MM.1S (cell line): ENCODE measurements around the gene KCMF1.

Experiments used
- EZH2 ChIP-seq: fragments of 300-600 bp; sonication (generic); optimal IDR thresholded peaks from 2 replicates; pipeline ENCODE3; 2017; ENCODE audit warnings: low read depth, mild to moderate bottlenecking, antibody characterized with exemption, low read length, mixed read lengths
- EZH2phosphoT487 ChIP-seq: fragments of 300-600 bp; sonication (generic); IDR thresholded peaks from 2 replicates; pipeline ENCODE4 v1.6.1; 2018; ENCODE audit warnings: antibody characterized with exemption, low read length
- TF ChIP-seq, protein P1 (sequence below): fragments of 300-600 bp; sonication (generic); IDR thresholded peaks from 2 replicates; pipeline ENCODE4 v1.5.1; 2016; ENCODE audit warnings: antibody characterized with exemption, low read length, mixed read lengths

DNA sequence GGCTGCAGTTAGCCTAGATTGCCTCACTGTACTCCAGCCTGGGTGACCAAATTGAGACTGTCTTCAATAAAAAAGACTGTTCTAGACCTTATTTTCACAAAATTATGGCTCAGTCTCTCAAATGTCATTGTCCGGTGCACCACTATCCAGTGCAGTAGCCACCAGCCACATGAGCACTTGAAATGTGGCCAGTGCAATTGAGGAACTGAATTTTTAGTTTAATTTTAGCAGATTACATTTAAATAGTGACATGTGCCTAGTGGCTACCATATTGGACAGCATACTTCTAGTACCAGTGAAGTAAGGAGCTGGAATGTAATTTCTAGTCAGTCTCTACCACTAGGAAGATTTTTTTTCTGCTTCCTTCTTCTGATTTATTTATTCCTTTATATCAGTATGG lies 39.4 kb downstream of the KCMF1 start:
- TF ChIP-seq, protein P1, sequence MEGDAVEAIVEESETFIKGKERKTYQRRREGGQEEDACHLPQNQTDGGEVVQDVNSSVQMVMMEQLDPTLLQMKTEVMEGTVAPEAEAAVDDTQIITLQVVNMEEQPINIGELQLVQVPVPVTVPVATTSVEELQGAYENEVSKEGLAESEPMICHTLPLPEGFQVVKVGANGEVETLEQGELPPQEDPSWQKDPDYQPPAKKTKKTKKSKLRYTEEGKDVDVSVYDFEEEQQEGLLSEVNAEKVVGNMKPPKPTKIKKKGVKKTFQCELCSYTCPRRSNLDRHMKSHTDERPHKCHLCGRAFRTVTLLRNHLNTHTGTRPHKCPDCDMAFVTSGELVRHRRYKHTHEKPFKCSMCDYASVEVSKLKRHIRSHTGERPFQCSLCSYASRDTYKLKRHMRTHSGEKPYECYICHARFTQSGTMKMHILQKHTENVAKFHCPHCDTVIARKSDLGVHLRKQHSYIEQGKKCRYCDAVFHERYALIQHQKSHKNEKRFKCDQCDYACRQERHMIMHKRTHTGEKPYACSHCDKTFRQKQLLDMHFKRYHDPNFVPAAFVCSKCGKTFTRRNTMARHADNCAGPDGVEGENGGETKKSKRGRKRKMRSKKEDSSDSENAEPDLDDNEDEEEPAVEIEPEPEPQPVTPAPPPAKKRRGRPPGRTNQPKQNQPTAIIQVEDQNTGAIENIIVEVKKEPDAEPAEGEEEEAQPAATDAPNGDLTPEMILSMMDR = no peak
- TF ChIP-seq EZH2phosphoT487 (no peak), EZH2 (no peak)
